ENCODE results near the gene FOXM1. TPM values are rescaled to one million over a fixed set of nuclear protein-coding genes. Genes with fewer than 3 reads are reported as not detected.

The FOXM1 gene
- total RNA-seq, 1 experiment from 2014 or later: 118 TPM

DNA sequence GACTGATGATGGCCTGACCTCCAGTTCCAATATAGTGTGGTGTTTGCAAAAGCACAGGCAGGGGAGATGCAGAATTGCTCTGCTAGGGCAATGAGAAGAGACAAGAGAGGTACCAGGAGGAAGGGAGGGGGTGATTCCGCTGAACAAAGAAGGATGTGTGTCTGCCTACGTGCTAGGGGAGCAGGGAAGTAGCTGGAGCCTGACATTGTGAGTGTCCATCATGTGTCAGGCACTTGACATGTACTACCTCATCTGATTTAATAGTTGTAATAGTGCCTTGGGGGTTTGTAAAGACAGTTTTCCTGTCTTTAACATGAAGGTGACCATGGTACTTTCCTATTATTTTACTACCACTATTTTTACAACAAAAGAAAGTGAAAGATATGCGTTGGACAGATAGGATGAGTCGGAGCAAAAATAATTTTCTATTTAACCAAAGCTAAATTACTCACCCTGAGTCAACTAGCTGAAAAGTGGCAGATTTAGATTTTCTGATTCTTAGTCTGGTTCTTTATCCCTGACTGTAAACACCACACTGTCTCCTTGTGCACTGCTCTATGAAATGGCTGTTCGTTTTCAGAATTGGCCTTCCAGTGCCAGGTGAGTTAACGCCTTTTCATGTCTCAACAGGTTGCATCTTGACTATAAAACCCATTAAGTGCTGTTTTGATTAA, 48.5 kb upstream of the FOXM1 start:
- no peak for ATAC-seq
- Mint-ChIP-seq H3K9me3 (no peaks in the 10 kb centered on the region), H3K4me1 (peaks cover 15% of the 10 kb centered on the region), H3K27ac (no peak overlapping the region), H3K27me3 (ENCODE audit: low read depth) (no peaks in the 10 kb centered on the region), H3K4me3 (no peak overlapping the region), H3K36me3 (peaks cover 25% of the 10 kb centered on the region)
- TF ChIP-seq, protein P1, sequence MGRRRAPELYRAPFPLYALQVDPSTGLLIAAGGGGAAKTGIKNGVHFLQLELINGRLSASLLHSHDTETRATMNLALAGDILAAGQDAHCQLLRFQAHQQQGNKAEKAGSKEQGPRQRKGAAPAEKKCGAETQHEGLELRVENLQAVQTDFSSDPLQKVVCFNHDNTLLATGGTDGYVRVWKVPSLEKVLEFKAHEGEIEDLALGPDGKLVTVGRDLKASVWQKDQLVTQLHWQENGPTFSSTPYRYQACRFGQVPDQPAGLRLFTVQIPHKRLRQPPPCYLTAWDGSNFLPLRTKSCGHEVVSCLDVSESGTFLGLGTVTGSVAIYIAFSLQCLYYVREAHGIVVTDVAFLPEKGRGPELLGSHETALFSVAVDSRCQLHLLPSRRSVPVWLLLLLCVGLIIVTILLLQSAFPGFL (CRISPR knock-in tag; IDR thresholded peaks at IDR 0.05; ENCODE audit: borderline replicate concordance): no peak
- TF ChIP-seq, protein P2, sequence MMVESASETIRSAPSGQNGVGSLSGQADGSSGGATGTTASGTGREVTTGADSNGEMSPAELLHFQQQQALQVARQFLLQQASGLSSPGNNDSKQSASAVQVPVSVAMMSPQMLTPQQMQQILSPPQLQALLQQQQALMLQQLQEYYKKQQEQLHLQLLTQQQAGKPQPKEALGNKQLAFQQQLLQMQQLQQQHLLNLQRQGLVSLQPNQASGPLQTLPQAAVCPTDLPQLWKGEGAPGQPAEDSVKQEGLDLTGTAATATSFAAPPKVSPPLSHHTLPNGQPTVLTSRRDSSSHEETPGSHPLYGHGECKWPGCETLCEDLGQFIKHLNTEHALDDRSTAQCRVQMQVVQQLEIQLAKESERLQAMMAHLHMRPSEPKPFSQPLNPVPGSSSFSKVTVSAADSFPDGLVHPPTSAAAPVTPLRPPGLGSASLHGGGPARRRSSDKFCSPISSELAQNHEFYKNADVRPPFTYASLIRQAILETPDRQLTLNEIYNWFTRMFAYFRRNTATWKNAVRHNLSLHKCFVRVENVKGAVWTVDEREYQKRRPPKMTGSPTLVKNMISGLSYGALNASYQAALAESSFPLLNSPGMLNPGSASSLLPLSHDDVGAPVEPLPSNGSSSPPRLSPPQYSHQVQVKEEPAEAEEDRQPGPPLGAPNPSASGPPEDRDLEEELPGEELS (CRISPR knock-in tag; IDR thresholded peaks at IDR 0.05): no peak
- TF ChIP-seq EMX1 (CRISPR knock-in tag; IDR thresholded peaks at IDR 0.05) (no peak), ZNF317 (CRISPR knock-in tag; IDR thresholded peaks at IDR 0.05; ENCODE audit: borderline replicate concordance, low read depth) (no peak), RELA (CRISPR knock-in tag; IDR thresholded peaks at IDR 0.05; ENCODE audit: borderline replicate concordance) (no peak), ZNF416 (CRISPR knock-in tag; IDR thresholded peaks at IDR 0.05) (no peak), GABPB1 (CRISPR knock-in tag; IDR thresholded peaks at IDR 0.05) (no peak), ZNF423 (CRISPR knock-in tag; IDR thresholded peaks at IDR 0.05) (no peak), JUN (CRISPR knock-in tag; IDR thresholded peaks at IDR 0.05) (no peak), NFE2L1 (CRISPR knock-in tag; IDR thresholded peaks at IDR 0.05) (no peak), GTF2I (CRISPR knock-in tag; conservative IDR thresholded peaks at IDR 0.05) (no peak), ELF4 (CRISPR knock-in tag; IDR thresholded peaks at IDR 0.05; ENCODE audit: low read depth) (no peak), PRRX2 (CRISPR knock-in tag; IDR thresholded peaks at IDR 0.05) (no peak), SMAD3 (CRISPR knock-in tag; IDR thresholded peaks at IDR 0.05; ENCODE audit: borderline replicate concordance) (no peak)
- TF ChIP-seq, protein P3, sequence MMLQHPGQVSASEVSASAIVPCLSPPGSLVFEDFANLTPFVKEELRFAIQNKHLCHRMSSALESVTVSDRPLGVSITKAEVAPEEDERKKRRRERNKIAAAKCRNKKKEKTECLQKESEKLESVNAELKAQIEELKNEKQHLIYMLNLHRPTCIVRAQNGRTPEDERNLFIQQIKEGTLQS (CRISPR knock-in tag; conservative IDR thresholded peaks at IDR 0.05): no peak
- TF ChIP-seq, protein P4, sequence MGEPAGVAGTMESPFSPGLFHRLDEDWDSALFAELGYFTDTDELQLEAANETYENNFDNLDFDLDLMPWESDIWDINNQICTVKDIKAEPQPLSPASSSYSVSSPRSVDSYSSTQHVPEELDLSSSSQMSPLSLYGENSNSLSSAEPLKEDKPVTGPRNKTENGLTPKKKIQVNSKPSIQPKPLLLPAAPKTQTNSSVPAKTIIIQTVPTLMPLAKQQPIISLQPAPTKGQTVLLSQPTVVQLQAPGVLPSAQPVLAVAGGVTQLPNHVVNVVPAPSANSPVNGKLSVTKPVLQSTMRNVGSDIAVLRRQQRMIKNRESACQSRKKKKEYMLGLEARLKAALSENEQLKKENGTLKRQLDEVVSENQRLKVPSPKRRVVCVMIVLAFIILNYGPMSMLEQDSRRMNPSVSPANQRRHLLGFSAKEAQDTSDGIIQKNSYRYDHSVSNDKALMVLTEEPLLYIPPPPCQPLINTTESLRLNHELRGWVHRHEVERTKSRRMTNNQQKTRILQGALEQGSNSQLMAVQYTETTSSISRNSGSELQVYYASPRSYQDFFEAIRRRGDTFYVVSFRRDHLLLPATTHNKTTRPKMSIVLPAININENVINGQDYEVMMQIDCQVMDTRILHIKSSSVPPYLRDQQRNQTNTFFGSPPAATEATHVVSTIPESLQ (CRISPR knock-in tag; IDR thresholded peaks at IDR 0.05): no peak
- no peak for DNase-seq (ENCODE audit: low spot score)
- POLR2A ChIA-PET: no interaction called here
- CTCF ChIA-PET: interaction anchor here (1.5 to 1.9 kb wide), 2 partner anchors 72 to 141 kb away, joined by 3 to 4 read pairs; no protein-coding TSS in a partner anchor

DNA sequence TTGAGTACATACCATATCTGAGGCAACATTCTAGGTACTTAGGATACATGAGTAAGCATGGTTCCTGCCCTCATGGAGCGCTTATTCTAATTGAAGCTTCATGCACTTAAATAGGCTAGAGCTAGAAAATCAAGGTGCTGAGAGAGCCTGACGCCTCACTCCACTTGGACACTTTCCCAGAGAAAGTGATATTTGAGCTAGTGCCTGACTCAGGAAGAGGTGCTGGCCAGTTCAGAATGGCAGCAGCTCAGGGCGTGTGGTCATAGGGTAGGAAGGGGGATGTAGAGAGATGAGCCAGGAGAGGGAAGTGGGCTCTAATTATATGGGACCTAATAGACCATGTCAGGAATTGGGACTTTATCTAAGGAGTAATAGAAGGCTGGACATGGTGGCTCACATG, 47.0 kb upstream of the FOXM1 start:
- ChIA-PET POLR2A (no interaction called here), CTCF (interaction anchor here (0.6 to 1.9 kb wide), 2 partner anchors 38 to 140 kb away, joined by 4 read pairs; no protein-coding TSS in a partner anchor)
- Mint-ChIP-seq H3K4me1 (peaks cover 15% of the 10 kb centered on the region), H3K9me3 (no peaks in the 10 kb centered on the region), H3K36me3 (peaks cover 18% of the 10 kb centered on the region), H3K4me3 (no peak overlapping the region), H3K27ac (no peak overlapping the region), H3K27me3 (ENCODE audit: low read depth) (no peaks in the 10 kb centered on the region)
- DNase-seq (ENCODE audit: low spot score): no peak
- ATAC-seq: no peak
- TF ChIP-seq TCF7 (CRISPR knock-in tag; IDR thresholded peaks at IDR 0.05; ENCODE audit: low read depth): no peak
- TF ChIP-seq, protein P5, sequence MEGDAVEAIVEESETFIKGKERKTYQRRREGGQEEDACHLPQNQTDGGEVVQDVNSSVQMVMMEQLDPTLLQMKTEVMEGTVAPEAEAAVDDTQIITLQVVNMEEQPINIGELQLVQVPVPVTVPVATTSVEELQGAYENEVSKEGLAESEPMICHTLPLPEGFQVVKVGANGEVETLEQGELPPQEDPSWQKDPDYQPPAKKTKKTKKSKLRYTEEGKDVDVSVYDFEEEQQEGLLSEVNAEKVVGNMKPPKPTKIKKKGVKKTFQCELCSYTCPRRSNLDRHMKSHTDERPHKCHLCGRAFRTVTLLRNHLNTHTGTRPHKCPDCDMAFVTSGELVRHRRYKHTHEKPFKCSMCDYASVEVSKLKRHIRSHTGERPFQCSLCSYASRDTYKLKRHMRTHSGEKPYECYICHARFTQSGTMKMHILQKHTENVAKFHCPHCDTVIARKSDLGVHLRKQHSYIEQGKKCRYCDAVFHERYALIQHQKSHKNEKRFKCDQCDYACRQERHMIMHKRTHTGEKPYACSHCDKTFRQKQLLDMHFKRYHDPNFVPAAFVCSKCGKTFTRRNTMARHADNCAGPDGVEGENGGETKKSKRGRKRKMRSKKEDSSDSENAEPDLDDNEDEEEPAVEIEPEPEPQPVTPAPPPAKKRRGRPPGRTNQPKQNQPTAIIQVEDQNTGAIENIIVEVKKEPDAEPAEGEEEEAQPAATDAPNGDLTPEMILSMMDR (IDR thresholded peaks at IDR 0.05): no peak
- TF ChIP-seq, protein P6, sequence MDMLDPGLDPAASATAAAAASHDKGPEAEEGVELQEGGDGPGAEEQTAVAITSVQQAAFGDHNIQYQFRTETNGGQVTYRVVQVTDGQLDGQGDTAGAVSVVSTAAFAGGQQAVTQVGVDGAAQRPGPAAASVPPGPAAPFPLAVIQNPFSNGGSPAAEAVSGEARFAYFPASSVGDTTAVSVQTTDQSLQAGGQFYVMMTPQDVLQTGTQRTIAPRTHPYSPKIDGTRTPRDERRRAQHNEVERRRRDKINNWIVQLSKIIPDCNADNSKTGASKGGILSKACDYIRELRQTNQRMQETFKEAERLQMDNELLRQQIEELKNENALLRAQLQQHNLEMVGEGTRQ (CRISPR knock-in tag; IDR thresholded peaks at IDR 0.05): no peak
- TF ChIP-seq, protein P7, sequence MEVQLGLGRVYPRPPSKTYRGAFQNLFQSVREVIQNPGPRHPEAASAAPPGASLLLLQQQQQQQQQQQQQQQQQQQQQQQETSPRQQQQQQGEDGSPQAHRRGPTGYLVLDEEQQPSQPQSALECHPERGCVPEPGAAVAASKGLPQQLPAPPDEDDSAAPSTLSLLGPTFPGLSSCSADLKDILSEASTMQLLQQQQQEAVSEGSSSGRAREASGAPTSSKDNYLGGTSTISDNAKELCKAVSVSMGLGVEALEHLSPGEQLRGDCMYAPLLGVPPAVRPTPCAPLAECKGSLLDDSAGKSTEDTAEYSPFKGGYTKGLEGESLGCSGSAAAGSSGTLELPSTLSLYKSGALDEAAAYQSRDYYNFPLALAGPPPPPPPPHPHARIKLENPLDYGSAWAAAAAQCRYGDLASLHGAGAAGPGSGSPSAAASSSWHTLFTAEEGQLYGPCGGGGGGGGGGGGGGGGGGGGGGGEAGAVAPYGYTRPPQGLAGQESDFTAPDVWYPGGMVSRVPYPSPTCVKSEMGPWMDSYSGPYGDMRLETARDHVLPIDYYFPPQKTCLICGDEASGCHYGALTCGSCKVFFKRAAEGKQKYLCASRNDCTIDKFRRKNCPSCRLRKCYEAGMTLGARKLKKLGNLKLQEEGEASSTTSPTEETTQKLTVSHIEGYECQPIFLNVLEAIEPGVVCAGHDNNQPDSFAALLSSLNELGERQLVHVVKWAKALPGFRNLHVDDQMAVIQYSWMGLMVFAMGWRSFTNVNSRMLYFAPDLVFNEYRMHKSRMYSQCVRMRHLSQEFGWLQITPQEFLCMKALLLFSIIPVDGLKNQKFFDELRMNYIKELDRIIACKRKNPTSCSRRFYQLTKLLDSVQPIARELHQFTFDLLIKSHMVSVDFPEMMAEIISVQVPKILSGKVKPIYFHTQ (CRISPR knock-in tag; IDR thresholded peaks at IDR 0.05): no peak
- TF ChIP-seq, protein P8, sequence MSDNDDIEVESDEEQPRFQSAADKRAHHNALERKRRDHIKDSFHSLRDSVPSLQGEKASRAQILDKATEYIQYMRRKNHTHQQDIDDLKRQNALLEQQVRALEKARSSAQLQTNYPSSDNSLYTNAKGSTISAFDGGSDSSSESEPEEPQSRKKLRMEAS (CRISPR knock-in tag; IDR thresholded peaks at IDR 0.05): no peak
- TF ChIP-seq, protein P9, sequence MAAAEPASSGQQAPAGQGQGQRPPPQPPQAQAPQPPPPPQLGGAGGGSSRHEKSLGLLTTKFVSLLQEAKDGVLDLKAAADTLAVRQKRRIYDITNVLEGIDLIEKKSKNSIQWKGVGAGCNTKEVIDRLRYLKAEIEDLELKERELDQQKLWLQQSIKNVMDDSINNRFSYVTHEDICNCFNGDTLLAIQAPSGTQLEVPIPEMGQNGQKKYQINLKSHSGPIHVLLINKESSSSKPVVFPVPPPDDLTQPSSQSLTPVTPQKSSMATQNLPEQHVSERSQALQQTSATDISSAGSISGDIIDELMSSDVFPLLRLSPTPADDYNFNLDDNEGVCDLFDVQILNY (CRISPR knock-in tag; IDR thresholded peaks at IDR 0.05): no peak
